HG03342 (cell line): ENCODE data around the gene OR10A7.
"Not testable (repeated sequence)": the region's sequence is repeated elsewhere in the genome, so short reads cannot be mapped to it uniquely, and the experiment has no call there.

Experiments used
- ATAC-seq: cut with Tn5 transposase; IDR thresholded peaks from one replicate; pipeline ENCODE4 v1.9.1; 2021; ENCODE audit warnings: mild to moderate bottlenecking, moderate library complexity; ENCODE audit not compliant: unreplicated experiment

OR10A7 gene

DNA sequence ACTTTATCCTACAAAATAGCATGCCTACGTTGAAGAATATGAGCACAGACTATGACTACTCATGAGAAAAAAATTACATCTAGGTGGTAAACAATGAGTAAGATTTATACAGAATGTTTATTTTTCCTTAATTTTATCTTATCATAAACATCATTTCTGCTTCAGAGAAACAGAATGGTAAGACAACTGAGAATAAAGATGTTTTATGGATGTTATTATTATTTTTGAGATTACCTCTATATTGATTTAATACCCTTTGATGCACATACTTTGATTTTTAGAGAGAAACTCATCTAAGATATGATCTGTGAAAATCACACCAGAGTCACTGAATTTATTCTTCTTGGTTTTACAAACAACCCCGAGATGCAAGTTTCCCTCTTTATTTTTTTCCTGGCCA, at the start of gene OR10A7:
Gene OR10A7 (plus strand): TSS at position 301 of the 400 bp plus-strand sequence. CDS start 0 bp downstream, at position 301.
- ATAC-seq = no peak

GRCh38 chr12:55171445-55171844, 49.4 kb upstream of the OR10A7 start:
- no peak for ATAC-seq

- ATAC-seq = not testable (repeated sequence)
Measured at GRCh38 chr12:55171846-55172245, 49.0 kb upstream of the OR10A7 start.

GRCh38 chr12:55172686-55173085, 48.1 kb upstream of the OR10A7 start:
- ATAC-seq = no peak

DNA sequence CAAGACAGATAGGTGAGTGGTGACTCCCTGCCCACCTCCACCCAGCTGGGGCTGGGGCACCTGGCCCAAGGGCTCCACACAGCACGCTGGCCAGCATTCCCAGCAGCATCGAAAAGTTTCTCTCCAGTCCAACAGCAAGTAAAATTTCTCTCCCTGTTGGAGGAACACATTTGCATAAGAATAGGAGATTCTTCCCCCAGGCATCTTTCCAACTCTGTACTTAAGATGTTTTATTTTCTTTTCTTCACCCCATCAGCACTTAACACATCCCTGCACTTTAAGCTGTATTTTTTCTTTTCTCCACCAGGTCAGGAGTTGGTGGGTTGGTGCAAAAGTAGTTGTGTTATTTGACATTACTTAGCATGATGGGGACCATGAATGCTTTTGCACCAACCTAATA, 47.4 kb upstream of the OR10A7 start:
- no peak for ATAC-seq

- ATAC-seq = no peak
Measured at GRCh38 chr12:55188573-55188972, 32.3 kb upstream of the OR10A7 start.

DNA sequence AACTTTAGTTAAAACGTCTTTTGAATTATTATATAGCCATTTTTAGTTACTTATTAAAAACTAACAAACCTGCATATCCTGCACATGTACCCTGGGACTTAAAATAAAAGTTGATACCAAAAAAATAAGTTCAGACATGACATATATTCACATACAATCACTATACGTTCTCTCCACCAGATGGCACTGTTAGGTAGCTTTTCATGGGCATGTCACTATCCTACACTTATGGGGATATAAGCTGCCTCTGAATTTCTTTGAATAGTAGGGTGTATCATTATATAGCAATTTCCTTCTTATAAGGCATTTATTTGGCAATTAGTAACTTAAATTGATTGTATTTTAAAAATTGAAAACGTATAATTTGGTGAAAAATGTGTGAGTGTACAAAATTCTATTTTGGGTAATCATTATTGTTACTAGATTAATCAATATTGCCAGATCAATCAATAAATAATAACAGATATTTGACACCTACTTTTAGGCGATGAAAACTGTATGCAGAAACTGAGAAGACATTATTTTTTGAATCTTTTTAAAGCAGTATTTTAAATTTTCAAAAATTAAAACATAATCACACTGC, 31.8 kb upstream of the OR10A7 start:
- peak; percentile 92 for ATAC-seq

- ATAC-seq = no peak
Measured at GRCh38 chr12:55194382-55194781, 26.4 kb upstream of the OR10A7 start.

- no peak for ATAC-seq
Measured at GRCh38 chr12:55226523-55226922, 5.7 kb downstream of the OR10A7 start.

GRCh38 chr12:55227643-55228042, 6.8 kb downstream of the OR10A7 start:
- ATAC-seq = no peak

- ATAC-seq = no peak
Measured at GRCh38 chr12:55244309-55244708, 23.5 kb downstream of the OR10A7 start, which contains the start of gene OR6C74. OR6C74 (plus strand) TSS chr12:55244609; CDS start chr12:55247288, 2,679 bp downstream.

- ATAC-seq = no peak
Measured at GRCh38 chr12:55246159-55246558, 25.3 kb downstream of the OR10A7 start.

GRCh38 chr12:55250944-55251343, 30.1 kb downstream of the OR10A7 start:
- ATAC-seq = no peak

DNA sequence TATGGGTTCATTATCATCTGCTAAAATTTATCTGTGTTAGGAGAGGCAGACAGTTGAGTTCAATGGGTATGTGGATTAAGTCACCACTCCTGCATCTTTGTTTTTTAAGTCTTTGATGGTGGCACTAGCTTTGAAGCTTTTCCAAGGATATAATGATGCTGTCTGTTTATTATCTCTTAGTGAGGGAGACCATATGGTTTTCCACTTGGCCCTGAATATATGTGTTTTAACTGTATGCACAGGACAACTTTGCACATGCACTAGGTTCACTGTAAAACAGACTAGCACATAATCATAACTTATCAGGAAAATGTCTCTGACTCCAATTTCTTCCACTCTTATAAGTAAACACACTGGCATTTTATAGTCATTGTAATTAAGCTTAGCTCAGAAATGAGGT, 32.5 kb downstream of the OR10A7 start:
- ATAC-seq = no peak

DNA sequence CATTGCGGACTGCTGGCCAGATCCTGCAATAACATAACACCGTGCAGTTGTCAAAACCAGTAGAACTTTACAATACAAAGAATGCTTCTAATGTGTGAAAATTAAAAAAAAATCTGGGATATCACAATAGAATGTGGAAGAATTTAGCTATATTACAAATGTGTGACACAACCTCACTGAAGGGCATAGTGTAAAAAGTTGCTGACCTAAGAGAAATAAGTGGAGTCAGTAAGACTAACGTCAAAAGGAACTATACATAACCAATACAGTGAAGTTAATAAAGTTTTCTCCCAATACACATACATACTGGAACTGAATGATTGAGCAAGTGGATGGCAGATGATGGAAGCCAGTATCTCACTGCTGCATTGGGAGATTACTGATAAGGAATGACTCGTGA, 36.0 kb downstream of the OR10A7 start:
- no peak for ATAC-seq

- no peak for ATAC-seq
Measured at GRCh38 chr12:55258303-55258702, 37.5 kb downstream of the OR10A7 start.
